GM18508 (cell line): ENCODE results near the gene MACROD2.

Experiments
- ATAC-seq: cut with Tn5 transposase; IDR thresholded peaks from one replicate; pipeline ENCODE4 v1.9.1; 2021; ENCODE audit warnings: moderate number of reproducible peaks; ENCODE audit not compliant: insufficient read depth, unreplicated experiment

MACROD2 gene

DNA sequence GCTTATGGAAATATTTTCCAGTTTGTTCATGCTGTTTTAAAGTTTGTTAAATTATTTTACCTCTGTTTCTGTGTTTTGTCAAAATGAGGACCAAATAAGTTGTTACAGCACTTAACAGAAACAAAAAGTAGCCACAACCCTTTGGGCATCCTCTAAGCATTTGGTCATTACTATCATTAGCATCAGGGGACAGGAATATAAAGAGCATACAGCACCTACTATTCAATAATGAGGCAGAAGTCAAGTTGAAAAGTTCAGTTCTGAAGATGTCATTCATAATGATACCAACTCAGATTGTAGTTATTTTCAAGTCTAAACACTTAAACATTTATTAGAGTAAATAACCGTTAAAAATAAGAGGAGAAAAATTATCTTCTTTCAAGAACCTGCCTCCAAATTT, 1204.4 kb downstream of the MACROD2 start:
- ATAC-seq, result peak; percentile 36

DNA sequence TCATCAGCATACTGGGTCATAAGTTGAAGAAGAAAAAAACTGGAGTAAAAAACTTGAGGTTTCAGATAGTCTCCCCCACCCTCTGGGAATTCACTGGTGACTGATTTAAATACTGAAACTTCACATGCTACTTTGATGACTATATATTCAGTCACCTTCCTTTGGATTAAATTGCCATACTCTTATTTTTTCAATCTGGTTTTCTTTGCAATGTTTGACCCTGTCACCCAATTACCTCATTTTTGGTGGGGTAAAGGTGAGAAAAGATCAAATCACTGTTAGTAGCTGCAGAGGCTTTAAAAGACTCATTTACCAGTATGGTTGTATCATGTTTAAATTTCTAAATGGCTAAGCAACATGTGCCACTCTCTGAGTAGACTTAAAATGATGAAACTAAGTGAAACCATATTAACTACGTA, 1204.8 kb downstream of the MACROD2 start:
- peak; percentile 83 for ATAC-seq

DNA sequence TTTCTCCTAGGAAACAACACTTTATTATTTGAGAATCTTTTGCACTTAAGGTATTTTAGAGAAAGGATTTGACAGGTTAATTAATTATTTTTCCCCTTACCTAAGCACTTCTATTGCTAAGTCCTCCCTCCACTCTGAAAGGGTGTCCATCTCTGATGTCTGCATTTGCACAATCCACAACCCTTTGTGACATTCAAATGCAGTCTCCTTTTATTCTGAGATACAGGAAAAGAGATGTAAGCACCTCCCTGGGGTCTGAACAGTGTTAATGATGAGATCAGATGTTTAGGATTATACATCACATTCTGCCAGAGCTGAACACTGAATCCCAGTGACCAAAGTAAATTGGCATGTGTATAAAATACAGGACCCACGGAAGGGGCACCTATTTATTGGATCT, 1206.3 kb downstream of the MACROD2 start:
- ATAC-seq, result no peak

DNA sequence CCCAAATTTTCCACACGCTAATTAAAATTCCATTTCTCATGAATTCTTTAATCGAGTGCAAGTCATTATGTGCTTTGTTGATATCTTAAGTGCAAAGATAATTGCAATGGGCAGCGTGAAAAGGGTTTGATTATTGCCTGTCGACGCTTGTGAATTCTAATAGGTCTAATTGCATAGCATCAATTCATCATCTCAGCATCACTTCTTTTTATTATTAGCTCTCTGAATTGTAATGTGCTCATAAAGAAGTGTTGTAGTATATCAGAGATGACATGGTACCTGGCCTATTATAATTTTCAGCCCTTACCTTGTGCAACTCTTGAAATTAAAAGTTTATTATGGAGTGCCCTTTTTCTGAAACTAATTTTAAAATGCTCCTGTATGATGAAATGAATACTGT, 1208.9 kb downstream of the MACROD2 start:
- ATAC-seq, result no peak

DNA sequence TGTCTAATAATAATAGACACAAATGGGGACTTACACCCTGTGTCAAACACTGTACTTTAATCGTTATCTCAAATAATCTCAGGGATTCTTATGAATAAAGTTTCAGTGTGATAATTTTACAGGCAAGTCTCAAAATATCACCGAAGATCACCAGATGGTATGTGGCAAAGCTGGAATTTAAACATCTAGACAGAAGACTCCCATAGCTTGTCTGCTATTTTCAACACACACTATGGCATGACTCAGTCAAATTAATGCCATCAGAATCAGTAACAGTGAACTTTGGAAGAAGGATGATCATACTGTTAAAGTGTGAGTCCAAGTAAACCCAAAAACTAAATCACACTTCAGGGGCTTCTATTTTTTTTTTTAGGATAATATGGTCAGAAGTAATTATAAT, 1209.7 kb downstream of the MACROD2 start:
- no peak for ATAC-seq

DNA sequence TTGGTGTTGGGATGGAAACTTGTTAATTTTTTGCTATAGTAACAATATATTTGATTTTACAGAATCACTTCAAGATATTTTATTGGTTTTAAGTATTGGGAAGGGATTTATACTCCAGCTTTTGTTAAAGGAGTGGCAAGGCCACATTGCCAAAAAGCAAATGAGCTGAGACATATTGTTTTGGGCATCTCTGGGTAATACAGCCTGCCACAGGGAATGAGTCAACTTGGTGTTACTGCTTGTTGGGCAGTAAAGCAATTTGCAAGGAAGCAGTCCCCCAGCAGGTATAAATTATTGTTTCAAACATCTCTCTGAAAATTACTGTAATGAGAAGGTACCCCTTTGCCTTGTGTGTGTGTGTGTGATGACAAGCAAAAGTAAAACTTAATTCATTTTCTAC, 1210.4 kb downstream of the MACROD2 start:
- no peak for ATAC-seq

DNA sequence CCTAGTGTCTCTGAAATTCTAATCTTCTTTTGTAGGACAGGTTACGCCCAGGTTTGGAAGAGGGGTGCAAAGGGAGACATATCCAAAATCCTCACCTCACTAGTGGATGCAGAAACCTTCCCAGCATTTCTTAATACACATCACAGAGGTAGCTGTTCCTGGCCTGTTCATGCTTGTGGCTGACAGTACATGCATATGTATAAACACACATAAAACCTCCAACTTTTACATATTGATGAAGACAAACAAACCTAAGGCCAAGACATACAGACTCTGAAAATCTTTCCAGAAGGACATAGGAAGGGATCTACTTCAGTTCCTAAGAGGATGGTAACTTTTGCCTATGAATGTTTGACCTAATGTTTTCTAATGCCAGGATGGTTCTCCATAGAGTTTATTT, 1214.2 kb downstream of the MACROD2 start:
- ATAC-seq, result no peak

DNA sequence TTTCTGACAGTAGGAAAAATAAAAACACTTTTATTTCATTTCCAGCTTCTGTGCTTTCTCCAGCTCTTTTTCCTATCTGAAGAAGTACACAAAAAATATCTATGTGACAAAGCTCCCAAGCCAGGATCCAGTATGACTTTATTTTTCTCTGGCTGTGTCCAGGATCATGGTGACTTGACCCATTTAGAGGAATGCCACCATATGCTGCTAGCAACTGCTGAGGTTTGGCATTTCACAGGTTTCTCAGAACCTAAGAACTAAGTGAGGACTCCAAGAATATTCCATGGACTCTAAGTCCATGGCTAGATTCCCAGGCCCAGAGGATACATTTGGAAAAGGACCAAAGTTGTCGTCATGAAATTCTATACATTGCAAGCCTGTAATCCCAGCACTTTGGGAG, 1218.7 kb downstream of the MACROD2 start:
- ATAC-seq, result no peak

DNA sequence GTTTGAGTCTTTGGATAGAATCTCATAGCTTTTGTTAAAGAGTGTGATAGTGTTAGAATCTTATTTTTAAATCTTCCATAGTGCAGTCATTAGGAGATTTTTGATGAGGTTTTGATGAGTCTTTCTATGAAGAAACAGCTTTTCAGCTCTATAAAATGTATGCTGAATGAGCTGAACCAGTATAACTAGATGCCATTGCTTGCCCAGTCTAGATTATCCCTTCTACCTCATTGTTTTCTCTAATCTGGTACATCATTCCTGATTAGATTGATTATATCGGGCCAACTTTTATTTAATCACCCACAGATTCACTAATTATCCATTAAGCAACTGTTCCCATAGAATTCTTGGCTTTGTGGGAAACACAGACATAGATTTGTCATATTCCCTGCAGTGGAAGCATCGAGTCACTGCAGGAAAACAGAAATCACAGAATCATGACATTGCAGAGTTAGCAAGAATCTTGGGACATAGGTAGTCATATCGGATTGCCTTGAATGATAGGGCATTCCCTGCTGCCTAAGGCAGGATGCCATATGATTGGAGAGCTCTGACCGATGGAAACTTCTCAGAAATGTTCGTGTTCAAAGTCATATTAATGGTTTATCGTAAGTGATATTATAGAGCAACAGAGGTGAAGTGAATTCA, 1224.8 kb downstream of the MACROD2 start:
- no peak for ATAC-seq

DNA sequence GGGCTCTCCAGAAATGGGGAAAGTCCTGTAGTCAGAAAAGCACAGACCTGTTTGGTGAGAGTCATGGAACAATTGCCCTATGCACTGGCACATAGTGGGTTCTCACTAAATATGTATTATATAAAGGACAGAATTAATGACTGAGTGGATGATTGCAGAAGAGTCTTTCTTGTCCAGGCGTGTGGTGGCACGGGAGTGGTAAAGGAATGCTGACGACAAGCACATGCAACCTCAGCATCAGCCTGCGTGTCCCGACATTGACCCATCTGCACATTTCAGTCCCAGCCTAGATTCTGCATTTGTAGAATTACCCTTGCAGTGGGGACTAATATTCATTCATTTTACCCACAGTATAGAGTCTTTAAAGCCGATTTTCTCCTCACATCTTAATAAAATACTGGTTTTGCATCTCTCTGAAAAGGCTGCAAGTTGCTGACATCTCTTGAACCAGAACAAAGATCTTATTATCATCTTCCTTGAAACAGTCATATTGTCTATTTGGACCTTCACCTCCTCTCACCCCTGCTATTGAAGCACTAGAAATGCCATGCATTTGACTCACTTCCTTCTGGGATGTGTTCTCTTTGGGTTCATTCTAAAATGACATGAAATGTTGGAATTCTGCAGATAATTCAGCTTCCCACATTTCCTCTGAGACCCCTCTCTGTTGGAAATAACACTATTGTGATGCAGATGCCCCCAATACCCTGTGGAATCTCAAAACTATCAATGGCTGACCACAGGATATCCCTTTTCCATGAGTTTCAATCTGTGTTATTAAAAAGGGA, 1225.7 kb downstream of the MACROD2 start:
- no peak for ATAC-seq

DNA sequence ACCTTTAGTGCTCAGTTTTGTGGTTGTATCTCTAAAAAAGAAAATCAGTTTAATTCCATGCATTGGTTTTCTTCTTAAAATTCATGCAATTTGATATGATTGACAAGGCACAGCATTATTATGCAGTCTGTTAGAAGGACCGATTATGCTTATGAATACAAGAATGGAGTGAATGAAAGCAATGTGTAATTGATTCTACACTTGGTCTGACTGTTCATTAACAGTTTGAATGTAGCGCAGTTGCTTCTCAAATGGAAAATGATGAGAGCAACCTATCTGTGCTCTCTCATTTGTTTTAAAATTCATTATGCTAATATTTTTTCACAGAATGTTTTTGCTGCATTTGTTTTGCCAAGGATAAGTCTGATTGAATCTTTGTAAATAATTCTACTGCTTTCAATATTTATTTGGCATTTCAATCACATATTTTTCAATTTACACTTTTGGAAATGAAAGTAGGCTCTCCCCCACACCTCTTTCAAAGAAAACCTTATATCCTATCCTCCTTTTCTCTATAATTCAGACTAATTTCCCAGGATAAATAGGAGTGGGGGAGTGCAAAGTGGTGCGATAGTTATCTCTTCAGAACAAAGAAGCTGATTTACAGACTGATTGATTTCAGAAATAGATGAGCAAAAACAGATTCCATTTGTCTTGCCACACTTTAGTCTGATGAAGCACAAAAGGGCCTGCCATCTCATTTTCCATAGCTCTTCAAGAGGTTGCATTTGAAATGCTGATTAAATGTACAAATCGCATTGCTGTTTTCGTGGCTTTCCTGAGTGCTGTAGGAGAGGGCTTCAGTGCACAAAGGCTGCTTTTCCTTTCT, 1227.4 kb downstream of the MACROD2 start:
- no peak for ATAC-seq

DNA sequence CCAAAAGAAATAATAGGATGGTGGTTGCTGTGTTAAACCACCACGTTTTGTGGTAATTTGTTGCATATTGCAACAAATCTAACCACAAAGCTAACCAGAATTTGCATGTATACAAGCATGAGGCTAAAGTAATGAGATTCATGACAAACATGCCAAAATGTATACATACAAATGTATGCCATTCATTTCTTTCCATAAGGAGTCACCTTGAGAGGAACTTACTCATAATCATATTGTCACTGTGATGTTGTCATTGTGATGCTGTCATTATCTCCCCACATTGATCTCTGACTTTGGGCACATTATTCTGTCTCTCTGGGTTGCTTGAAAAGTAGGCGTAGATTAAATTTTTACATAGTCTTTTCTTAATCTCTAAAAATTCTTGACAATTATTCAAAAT, 1228.9 kb downstream of the MACROD2 start:
- ATAC-seq, result no peak

DNA sequence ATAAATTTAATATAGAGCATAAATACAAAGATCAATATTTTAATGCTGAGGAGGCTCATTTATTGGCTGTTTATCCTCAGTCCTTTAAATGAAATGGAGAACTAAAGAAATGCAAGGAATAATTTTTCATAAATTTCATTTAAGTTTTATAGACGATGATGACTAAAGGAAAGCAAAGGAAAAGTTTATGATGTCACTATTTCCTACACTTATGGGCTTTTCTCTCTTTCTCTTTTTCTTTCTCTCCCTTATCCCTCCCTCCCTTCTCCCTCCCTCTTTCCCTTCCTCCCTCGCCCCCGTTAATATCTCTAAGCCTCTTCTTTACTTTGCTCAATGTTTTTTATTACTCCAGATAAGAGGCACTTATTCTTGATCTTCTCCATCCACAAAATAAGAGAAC, 1231.8 kb downstream of the MACROD2 start:
- no peak for ATAC-seq

DNA sequence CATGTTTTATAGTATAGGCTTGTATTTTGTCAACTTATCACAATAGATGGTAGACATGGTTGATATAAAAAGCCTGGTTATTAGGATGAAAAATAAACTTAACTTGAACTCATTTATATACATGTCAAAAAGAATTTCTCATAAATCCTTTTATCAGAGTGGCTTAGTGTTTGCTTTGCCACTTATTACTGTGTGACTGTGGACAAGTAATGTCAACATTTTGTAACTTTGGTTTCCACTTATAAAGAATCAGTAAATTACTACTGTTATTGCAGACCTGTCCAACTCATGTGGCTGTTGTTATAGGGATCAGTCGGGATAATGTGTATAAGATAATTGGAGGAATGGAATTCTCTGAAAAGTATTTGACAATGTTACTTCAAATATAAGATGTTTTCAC, 1236.9 kb downstream of the MACROD2 start:
- no peak for ATAC-seq

DNA sequence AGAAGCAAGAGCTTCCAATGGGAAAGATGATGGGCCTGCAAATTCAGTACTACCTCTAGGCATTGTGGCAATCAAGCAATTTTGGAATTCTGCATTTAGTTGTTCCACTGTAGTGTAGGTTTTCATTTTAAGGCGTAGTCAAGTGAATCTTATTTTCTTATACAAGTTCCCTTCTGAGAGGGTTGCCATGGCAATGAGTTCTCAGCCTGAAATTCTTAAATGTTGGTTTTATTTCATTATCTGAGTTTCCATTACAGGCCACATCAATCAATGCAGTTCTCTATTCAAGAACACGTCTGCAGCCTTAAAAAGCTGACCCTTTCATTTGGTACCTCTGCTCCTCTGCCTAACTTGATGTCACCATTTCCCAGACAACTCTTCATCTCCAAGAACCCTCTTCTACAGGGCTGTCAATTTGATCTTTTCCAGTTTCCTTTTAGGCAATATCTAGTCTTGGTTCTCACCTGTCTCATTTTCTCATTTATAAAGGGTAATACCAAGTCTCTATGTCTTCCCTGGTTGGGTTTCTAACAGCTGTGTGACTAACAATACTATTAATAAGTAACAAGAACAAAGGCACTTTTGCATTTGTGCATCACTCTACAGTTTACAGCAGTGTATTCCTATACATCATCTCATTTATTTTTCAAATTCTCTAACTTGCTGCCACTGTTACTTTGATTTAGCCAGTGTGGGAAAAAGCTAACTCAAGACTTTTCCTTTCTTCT, 1240.3 kb downstream of the MACROD2 start:
- ATAC-seq, result no peak

DNA sequence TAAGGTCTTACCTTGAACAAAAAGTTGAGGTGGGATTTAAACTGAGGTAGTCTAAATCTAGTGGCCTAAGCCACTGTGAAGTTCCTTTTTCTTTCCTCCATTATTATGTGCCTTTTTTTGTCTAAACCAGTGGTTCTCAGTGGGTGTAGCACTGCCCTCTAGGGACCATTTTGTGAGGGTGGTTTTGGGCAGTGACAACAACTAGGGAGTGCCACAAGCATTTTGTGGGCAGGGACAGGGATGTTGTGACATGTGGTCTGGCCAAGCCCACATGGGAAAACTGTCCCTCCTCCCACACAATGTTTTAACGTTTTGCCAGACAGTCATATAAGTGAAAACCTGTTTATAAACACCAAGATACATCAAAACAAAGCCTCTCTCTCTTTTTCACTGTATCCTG, 1241.5 kb downstream of the MACROD2 start:
- peak; percentile 53 for ATAC-seq

DNA sequence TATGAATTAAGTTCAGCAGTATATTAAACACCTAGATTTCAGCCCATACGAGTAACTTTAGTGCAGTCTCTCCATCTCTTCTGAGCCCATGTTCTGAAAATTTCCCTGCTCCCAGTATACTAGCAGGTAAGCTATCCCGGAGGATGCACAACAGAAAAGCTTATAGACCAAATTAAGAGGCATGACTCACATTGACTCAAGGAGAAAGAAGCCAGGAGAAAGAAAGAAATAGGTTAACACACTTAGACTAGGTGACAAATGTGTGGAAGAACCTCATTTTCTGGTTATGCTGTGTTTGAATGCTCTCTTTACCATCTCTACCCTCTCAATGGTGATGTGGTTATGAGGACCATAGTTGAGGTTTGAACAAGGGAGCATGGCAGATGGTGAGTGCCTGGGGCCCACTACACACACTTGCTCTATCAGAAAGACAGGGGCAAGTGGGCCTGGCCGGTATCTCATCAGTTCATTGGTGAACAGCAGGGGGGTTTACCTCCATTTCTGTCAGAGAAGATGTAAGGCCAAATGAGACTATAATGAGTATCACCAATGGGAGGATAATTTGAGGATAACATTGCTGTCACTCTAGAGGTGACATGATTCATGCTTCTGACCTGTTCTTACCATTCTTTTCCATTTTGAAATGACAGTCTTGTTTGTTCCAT, 1244.4 kb downstream of the MACROD2 start:
- no peak for ATAC-seq

DNA sequence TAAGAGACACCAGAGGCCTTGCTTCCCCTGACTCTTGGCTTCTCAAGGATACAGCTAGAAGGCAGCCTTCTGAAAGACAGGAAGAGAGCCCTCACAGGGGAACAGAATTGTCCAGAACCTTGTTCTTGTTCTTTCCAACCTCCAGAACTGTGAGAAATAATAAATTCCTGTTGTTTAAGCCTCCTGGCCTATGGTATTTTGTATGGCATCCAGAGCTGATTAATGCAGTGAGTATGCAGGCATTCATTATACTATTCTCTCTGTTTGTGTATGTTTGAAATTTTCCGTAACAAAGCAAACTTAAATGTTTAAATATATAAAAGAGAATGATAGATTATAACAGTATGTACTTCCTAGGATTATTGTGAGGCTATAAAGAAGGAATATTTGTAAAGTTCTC, 1245.5 kb downstream of the MACROD2 start:
- no peak for ATAC-seq

DNA sequence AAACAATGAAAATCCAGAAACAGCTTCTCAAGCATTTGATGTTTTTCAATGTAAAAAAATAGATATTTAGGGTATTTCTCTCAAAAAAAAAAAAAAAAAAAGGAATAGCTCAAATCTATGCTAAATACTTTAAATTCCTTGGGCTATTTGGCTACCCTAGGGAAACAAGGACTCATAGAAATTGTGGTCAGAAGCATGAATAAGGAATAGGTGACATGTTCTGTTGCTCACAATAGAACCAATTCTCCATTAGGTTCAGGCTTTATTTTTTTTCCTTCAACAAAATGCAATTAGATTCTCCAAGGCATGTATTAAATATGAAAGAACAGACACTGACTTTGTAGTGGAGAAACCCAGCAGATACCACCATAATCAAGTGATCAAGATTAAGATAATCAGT, 1246.4 kb downstream of the MACROD2 start:
- no peak for ATAC-seq

DNA sequence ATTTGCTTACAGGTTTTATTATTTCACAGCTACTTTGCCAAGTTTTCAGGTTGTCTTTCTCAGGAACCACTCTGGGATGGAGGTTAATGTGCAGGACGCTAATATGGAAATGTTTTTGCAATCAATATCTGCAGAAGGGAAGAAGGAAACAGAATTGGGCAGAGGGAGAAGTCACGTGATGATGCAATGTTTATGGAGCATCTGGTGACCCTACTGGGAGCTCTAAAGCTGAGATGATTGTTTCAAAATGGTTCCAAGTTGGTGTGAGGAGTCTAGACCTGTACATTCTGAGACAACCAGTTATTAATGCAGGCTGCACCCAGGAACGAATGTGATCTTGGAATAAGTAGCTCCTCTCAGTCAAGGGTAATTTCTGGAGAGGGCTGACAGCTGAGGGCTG, 1247.5 kb downstream of the MACROD2 start:
- no peak for ATAC-seq
